Measurements from ENCODE around the gene NRP2.

- TF ChIP-seq POLR2AphosphoS5 (IDR thresholded peaks at IDR 0.05) (no peak), CTCF (IDR thresholded peaks at IDR 0.05) (no peak)
Measured at GRCh38 chr2:205694256-205694655, 12.0 kb downstream of the NRP2 start.

Measured in transverse colon (tissue), 4 donors.